A549 (cell line): ENCODE data around the gene CRB1. TPM values are rescaled to one million over a fixed set of nuclear protein-coding genes. Genes with fewer than 3 reads are reported as not detected.

Experiments used
- ATAC-seq, 2 experiments: fragments of 200-7000 bp in 1 of 2; fragments of >200 bp in 1 of 2; cut with Nextera tagmentation in 1 of 2; cut with Tn5 transposase in 1 of 2; 3 replicates each; pipeline versions ENCODE4 v1.8.0 to v1.9.1; 2018 to 2020; ENCODE audit warnings: mild to moderate bottlenecking in 1 of 2, moderate library complexity in 1 of 2
- CTCF ChIA-PET: fragments of 300-600 bp; sonication (Branson Sonifier 250); formaldehyde crosslinking; extraction: SDS; loops from one replicate; lab custom pipeline; 2021; ENCODE audit warnings: antibody characterized with exemption, inconsistent platforms; lab: Yijun Ruan, JAX
- POLR2A ChIA-PET: fragments of 350-600 bp; formaldehyde crosslinking; extraction: SDS; loops from one replicate; lab custom pipeline; 2021; ENCODE audit warnings: antibody characterized with exemption, inconsistent platforms; lab: Yijun Ruan, JAX
- DNase-seq, 2 experiments: peaks; one replicate each; pipeline versions ENCODE4 v3.0.0 to v3.0.0-alpha.2; 2011 to 2016; ENCODE audit warnings: low read depth in 1 of 2, low spot score in 1 of 2
- FAIRE-seq: peaks from 2 replicates; lab custom pipeline; 2011; peaks lifted over from hg19 to GRCh38; lab: Jason Lieb, UNC
- H3K27ac ChIP-seq, 2 experiments: fragments of >200 bp; sonication (Bioruptor Twin); formaldehyde crosslinking; 3 replicates each; pipeline ENCODE4 v1.5.1; 2016 to 2017
- H3K4me1 ChIP-seq: fragments of >200 bp; sonication (Bioruptor Twin); formaldehyde crosslinking; 3 replicates; pipeline ENCODE4 v1.6.1; 2016
- H3K4me2 ChIP-seq: fragments of >200 bp; sonication (Bioruptor Twin); formaldehyde crosslinking; 3 replicates; pipeline ENCODE4 v1.6.1; 2016
- H3K4me3 ChIP-seq: fragments of >200 bp; sonication (Bioruptor Twin); formaldehyde crosslinking; 3 replicates; pipeline ENCODE4 v1.5.1; 2016
- H3K9me3 ChIP-seq: fragments of >200 bp; sonication (Bioruptor Twin); formaldehyde crosslinking; 3 replicates; pipeline ENCODE4 v1.6.1; 2016
- CBX2 ChIP-seq: fragments of 200-600 bp; sonication (generic); IDR thresholded peaks from 2 replicates; pipeline ENCODE4 v1.6.1; 2016; ENCODE audit warnings: low read depth, mild to moderate bottlenecking, borderline replicate concordance
- CBX8 ChIP-seq: fragments of 200-600 bp; sonication (generic); IDR thresholded peaks from 2 replicates; pipeline ENCODE4 v1.6.1; 2016
- CHD2 ChIP-seq: fragments of 150-350 bp; IDR thresholded peaks from 2 replicates; pipeline ENCODE4 v1.6.1; 2014; ENCODE audit warnings: low read length; ENCODE audit not compliant: partially characterized antibody
- EHF ChIP-seq: fragments of 250-450 bp; sonication (Bioruptor Pico); IDR thresholded peaks from 2 replicates; pipeline ENCODE4 v1.5.0; 2020; ENCODE audit warnings: mild to moderate bottlenecking
- EHMT2 ChIP-seq: fragments of 200-600 bp; sonication (generic); IDR thresholded peaks from 2 replicates; pipeline ENCODE4 v1.6.1; 2016; ENCODE audit warnings: antibody characterized with exemption, low read depth, mild to moderate bottlenecking, moderate library complexity
- EP300 ChIP-seq, 2 experiments: fragments of >200 bp; sonication (Bioruptor Twin); formaldehyde crosslinking; IDR thresholded peaks; 2 replicates in 1 of 2; 3 replicates in 1 of 2; pipeline ENCODE4 v1.6.1; 2016 to 2017
- ESRRA ChIP-seq: fragments of 150-350 bp; IDR thresholded peaks from 2 replicates; pipeline ENCODE4 v1.6.1; 2014; ENCODE audit warnings: mild to moderate bottlenecking, low read length, borderline replicate concordance
- FOSL2 ChIP-seq, 2 experiments: fragments of 450-650 bp in 1 of 2; fragments of >200 bp in 1 of 2; sonication (Bioruptor Twin) in 1 of 2; formaldehyde crosslinking; IDR thresholded peaks; 2 replicates each; pipeline versions ENCODE4 v1.5.0 to v1.6.1; 2016 to 2020; ENCODE audit warnings: mild to moderate bottlenecking in 1 of 2, moderate library complexity in 1 of 2
- FOXS1 ChIP-seq: fragments of 250-450 bp; sonication (Bioruptor Pico); IDR thresholded peaks from 2 replicates; pipeline ENCODE4 v1.5.0; 2020; ENCODE audit warnings: mild to moderate bottlenecking, moderate library complexity
- HEYL ChIP-seq: fragments of 250-450 bp; sonication (Bioruptor Pico); IDR thresholded peaks from 2 replicates; pipeline ENCODE4 v1.8.0; 2021; ENCODE audit warnings: mild to moderate bottlenecking, moderate library complexity
- JUNB ChIP-seq: fragments of >200 bp; sonication (Bioruptor Twin); formaldehyde crosslinking; IDR thresholded peaks from 2 replicates; pipeline ENCODE4 v1.6.1; 2016
- KDM5A ChIP-seq: fragments of 200-600 bp; sonication (generic); IDR thresholded peaks from 2 replicates; pipeline ENCODE4 v1.6.1; 2016; ENCODE audit warnings: antibody characterized with exemption, mild to moderate bottlenecking
- MAFK ChIP-seq: fragments of 450-650 bp; IDR thresholded peaks from 2 replicates; pipeline ENCODE4 v1.6.1; 2014; ENCODE audit not compliant: partially characterized antibody
- PHF8 ChIP-seq: fragments of 200-600 bp; sonication (generic); IDR thresholded peaks from 2 replicates; pipeline ENCODE4 v1.6.1; 2016; ENCODE audit warnings: low read depth, mild to moderate bottlenecking, antibody characterized with exemption, moderate library complexity, borderline replicate concordance
- POLR2AphosphoS2 ChIP-seq: conservative IDR thresholded peaks from 2 replicates; pipeline ENCODE4 v1.6.1; 2012; ENCODE audit warnings: low read length, improper control_type of control experiment, inconsistent platforms
- RAD21 ChIP-seq, 2 experiments: fragments of >200 bp in 1 of 2; sonication (Bioruptor Twin) in 1 of 2; formaldehyde crosslinking in 1 of 2; IDR thresholded peaks in 1 of 2; conservative IDR thresholded peaks in 1 of 2; 2 replicates in 1 of 2; 3 replicates in 1 of 2; pipeline ENCODE4 v1.6.1; 2012 to 2018; ENCODE audit warnings: inconsistent platforms in 1 of 2
- RARB ChIP-seq: fragments of 250-450 bp; sonication (Bioruptor Pico); IDR thresholded peaks from 2 replicates; pipeline ENCODE4 v1.8.0; 2021; ENCODE audit warnings: mild to moderate bottlenecking, moderate library complexity
- RFX5 ChIP-seq: fragments of 450-650 bp; IDR thresholded peaks from 2 replicates; pipeline ENCODE4 v1.7.1; 2014; ENCODE audit warnings: antibody characterized with exemption, mild to moderate bottlenecking, moderate library complexity
- TFCP2L1 ChIP-seq: fragments of 250-450 bp; sonication (Bioruptor Pico); IDR thresholded peaks from 2 replicates; pipeline ENCODE4 v1.5.0; 2021; ENCODE audit warnings: mild to moderate bottlenecking
- ZNF302 ChIP-seq: fragments of 250-450 bp; sonication (Bioruptor Pico); IDR thresholded peaks from 2 replicates; pipeline ENCODE4 v1.9.0; 2021; ENCODE audit warnings: inconsistent platforms, mild to moderate bottlenecking, moderate library complexity
- WGBS: methylation state at CpG from one replicate; pipeline ENCODE4 v1.1.6; 2017; ENCODE audit errors: missing lambda C conversion rate; 5-methylcytosine and 5-hydroxymethylcytosine counted together
- polyA plus RNA-seq, 4 experiments: library from polyadenylated mRNA; depleted of rRNA in 3 of 4; stranded (reverse); fragments of >200 nt; fragmentation: RNase III in 1 of 4; extraction: RNeasy Plus Mini Kit Qiagen cat#74134 plus additional on column Dnase treatment in 1 of 4; gene quantifications; 2 replicates in 3 of 4; 3 replicates in 1 of 4; pipeline ENCODE4 v1.2.3, GENCODE V29; 2011 to 2017
- TF ChIP-seq, protein P1 (sequence below): fragments of >200 bp; sonication (Bioruptor Twin); formaldehyde crosslinking; IDR thresholded peaks from 3 replicates; pipeline ENCODE4 v1.5.1; 2016
- TF ChIP-seq, protein P2 (sequence below): IDR thresholded peaks from 2 replicates; pipeline ENCODE4 v1.6.1; 2012; ENCODE audit warnings: low read depth, borderline replicate concordance

The CRB1 gene
- polyA plus RNA-seq, 2 of the 4 experiments (the other 2 are of a cell fraction), result not detected

DNA sequence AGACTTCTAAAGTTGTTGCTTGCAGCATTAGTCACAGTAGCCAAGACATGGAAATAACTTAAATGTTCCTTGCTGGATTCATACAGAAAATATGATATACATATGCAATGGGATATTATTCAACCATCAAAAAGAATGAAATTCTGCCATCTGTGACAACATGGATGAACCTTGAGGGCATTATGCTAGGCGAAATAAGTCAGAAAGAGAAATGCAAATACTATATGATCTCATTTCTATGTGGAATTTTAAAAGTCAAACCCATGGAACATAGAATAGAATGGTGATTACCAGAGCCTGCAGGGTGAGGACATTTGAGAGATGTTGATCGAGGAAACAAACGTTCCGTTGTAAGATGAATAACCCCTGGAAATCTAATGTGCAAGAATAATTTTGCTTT lies 43.0 kb downstream of the CRB1 start:
- Histone ChIP-seq H3K4me2 (no peak overlapping the region), H3K9me3 (no peaks in the 10 kb centered on the region), H3K27ac (no peak overlapping the region), H3K4me1 (no peaks in the 10 kb centered on the region), H3K4me3 (no peak overlapping the region)
- WGBS, result 68% methylated on average over 4 of the region's 4 CpGs
- TF ChIP-seq, protein P1, sequence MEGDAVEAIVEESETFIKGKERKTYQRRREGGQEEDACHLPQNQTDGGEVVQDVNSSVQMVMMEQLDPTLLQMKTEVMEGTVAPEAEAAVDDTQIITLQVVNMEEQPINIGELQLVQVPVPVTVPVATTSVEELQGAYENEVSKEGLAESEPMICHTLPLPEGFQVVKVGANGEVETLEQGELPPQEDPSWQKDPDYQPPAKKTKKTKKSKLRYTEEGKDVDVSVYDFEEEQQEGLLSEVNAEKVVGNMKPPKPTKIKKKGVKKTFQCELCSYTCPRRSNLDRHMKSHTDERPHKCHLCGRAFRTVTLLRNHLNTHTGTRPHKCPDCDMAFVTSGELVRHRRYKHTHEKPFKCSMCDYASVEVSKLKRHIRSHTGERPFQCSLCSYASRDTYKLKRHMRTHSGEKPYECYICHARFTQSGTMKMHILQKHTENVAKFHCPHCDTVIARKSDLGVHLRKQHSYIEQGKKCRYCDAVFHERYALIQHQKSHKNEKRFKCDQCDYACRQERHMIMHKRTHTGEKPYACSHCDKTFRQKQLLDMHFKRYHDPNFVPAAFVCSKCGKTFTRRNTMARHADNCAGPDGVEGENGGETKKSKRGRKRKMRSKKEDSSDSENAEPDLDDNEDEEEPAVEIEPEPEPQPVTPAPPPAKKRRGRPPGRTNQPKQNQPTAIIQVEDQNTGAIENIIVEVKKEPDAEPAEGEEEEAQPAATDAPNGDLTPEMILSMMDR, result no peak
- TF ChIP-seq FOXS1 (CRISPR knock-in tag) (no peak), RFX5 (no peak), HEYL (CRISPR knock-in tag) (no peak), ESRRA (no peak), JUNB (no peak), PHF8 (no peak), CBX8 (no peak), POLR2AphosphoS2 (no peak), EHMT2 (no peak), MAFK (no peak)
- TF ChIP-seq, protein P2, sequence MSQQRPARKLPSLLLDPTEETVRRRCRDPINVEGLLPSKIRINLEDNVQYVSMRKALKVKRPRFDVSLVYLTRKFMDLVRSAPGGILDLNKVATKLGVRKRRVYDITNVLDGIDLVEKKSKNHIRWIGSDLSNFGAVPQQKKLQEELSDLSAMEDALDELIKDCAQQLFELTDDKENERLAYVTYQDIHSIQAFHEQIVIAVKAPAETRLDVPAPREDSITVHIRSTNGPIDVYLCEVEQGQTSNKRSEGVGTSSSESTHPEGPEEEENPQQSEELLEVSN, result no peak
- ChIA-PET CTCF (no interaction called here), POLR2A (no interaction called here)
- FAIRE-seq (no peak), ATAC-seq (no peak), DNase-seq (no peak)

DNA sequence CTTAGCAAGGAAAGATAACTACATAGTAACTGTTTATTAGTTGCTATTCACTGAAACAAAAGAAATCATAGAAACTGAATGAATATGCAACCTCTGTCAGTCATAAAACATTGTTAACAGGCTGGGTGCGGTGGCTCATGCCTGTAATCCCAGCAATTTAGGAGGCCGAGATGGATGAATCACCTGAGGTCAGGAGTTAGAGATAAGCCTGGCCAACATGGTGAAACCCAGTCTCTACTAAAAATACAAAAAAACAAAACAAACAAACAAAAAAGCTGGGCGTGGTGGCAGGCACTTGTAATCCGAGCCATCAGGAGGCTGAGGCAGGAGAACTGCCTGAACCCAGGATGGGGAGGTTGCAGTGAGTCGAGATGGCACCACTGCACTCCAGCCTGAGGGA lies 44.1 kb downstream of the CRB1 start:
- no peak overlapping the region for H3K4me3 ChIP-seq
- POLR2A ChIA-PET, result no interaction called here
- DNase-seq (peak in 1 of 2 experiments; percentile 43), ATAC-seq (no peak; a peak in 1 of 6 replicates), FAIRE-seq (no peak)
- WGBS, result 26% methylated on average over 5 of the region's 5 CpGs
- CTCF ChIA-PET, result no interaction called here
- H3K4me1 ChIP-seq, result no peaks in the 10 kb centered on the region
- H3K27ac ChIP-seq, result no peak overlapping the region
- 0 out of 3 replicates have a peak overlapping the region, but pooled peaks have one; percentile 2 for H3K4me2 ChIP-seq
- TF ChIP-seq EP300 (IDR thresholded peaks at IDR 0.05) (no peak), FOSL2 (IDR thresholded peaks at IDR 0.05) (no peak), FOSL2 (CRISPR knock-in tag; IDR thresholded peaks at IDR 0.05) (peak; percentile 29; the same call in 1 of the 2 replicates), TFCP2L1 (no peak)
- H3K9me3 ChIP-seq, result no peaks in the 10 kb centered on the region

DNA sequence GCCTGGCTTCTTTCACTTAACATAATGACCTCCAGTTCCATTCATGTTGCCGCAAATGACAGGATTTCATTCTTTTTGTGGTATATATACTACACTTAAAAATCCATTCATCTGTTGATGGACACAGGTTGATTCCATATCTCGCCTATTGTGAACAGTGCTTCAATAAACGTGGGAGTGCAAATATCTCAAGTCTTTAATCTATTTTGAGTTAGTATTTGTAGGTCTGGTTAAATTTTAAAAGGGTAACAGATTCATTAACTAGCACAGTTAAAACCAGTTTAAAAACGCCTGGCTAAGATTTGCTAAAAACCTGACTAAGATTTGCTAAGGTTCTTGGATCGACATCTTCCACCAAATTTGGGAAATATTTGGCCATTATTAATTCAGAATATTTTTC lies 45.7 kb downstream of the CRB1 start:
- WGBS, result 36% methylated on average over 5 of the region's 5 CpGs
- CTCF ChIA-PET, result interaction anchor here (1.1 kb wide), 1 partner anchor 15 kb away, joined by 3 read pairs; no protein-coding TSS in a partner anchor
- FAIRE-seq, result no peak

DNA sequence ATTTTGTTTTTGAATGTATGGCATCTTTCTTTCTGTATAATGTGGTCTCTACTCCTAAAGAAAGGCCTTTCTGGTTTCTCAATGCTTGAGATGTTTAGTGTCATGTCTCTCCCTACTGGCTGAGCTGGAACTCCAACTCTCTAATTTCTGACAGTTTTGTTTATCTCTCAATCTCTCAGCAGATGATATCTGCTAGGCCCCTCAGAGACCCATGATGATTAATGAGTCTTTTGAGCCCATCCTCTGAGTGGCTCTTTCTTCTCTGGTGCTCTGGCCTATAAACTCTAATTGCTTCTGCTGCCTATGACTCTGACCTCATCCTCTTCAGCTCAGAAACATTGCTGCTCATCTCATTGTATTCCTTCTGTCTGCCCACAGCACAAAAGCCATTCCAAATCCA lies 46.6 kb downstream of the CRB1 start:
- Histone ChIP-seq H3K4me2 (no peak overlapping the region), H3K27ac (no peak overlapping the region), H3K9me3 (no peaks in the 10 kb centered on the region), H3K4me3 (no peak overlapping the region)
- CTCF ChIA-PET, result interaction anchor here (1.1 to 1.3 kb wide), 3 partner anchors 9 to 14 kb away, joined by 3 read pairs; no protein-coding TSS in a partner anchor
- POLR2A ChIA-PET, result no interaction called here
- FAIRE-seq, result no peak
- DNase-seq, result no peak
- ATAC-seq, result no peak
- TF ChIP-seq POLR2AphosphoS2 (no peak), EHF (CRISPR knock-in tag) (no peak), CBX2 (no peak), RARB (CRISPR knock-in tag) (no peak), MAFK (no peak), KDM5A (no peak), RAD21 (conservative IDR thresholded peaks at IDR 0.05 in 1 of 2, IDR thresholded peaks at IDR 0.05 in 1 of 2) (0 out of 5 replicates have a peak, but pooled peaks of 1 of the 2 experiments have one; percentile 8), CHD2 (no peak)
- TF ChIP-seq, all 56 proteins: peak for 1
- H3K4me1 ChIP-seq, result no peaks in the 10 kb centered on the region

More for the DNA sequence above, 45.7 kb downstream of the CRB1 start:
- ATAC-seq, result no peak
- DNase-seq, result no peak
- H3K9me3 ChIP-seq, result no peaks in the 10 kb centered on the region
- no peaks in the 10 kb centered on the region for H3K4me1 ChIP-seq
- H3K4me3 ChIP-seq, result no peak overlapping the region
- H3K27ac ChIP-seq, result no peak overlapping the region
- TF ChIP-seq JUNB (no peak), ZNF302 (no peak)
- TF ChIP-seq, protein P2, result no peak
- no peak overlapping the region for H3K4me2 ChIP-seq
- POLR2A ChIA-PET, result no interaction called here
